Kidney epithelial cell (primary cell): ENCODE results near the gene SLC1A4. TPM values are rescaled to one million over a fixed set of nuclear protein-coding genes. Genes with fewer than 3 reads are reported as not detected.

ENCODE experiments used
- DNase-seq: peaks from one replicate; pipeline ENCODE4 v3.0.0-alpha.2; 2010; ENCODE audit warnings: low read depth
- H3K27me3 ChIP-seq: 2 replicates; pipeline ENCODE4 v1.6.0; 2011; ENCODE audit warnings: low read length; ENCODE audit not compliant: control insufficient read depth, insufficient read depth
- H3K36me3 ChIP-seq: 2 replicates; pipeline ENCODE4 v1.5.1; 2011; ENCODE audit warnings: low read length; ENCODE audit not compliant: control insufficient read depth, insufficient read depth
- H3K4me3 ChIP-seq: 2 replicates; pipeline ENCODE4 v1.5.1; 2011; ENCODE audit warnings: low read depth, mild to moderate bottlenecking, control low read depth, low read length
- total RNA-seq: library from RNA; depleted of rRNA; stranded (reverse); fragments of >200 nt; gene quantifications from 2 replicates; pipeline ENCODE4 v1.2.3, GENCODE V29; 2015
- TF ChIP-seq, protein P1 (sequence below): IDR thresholded peaks from 2 replicates; pipeline ENCODE4 v1.5.1; 2011; ENCODE audit warnings: mild to moderate bottlenecking, moderate library complexity, low read length, control low read depth, inconsistent platforms; ENCODE audit not compliant: insufficient read depth, poor library complexity, severe bottlenecking

Gene SLC1A4
- total RNA-seq, 1 donor from 2014 or later = 45.0 TPM

DNA sequence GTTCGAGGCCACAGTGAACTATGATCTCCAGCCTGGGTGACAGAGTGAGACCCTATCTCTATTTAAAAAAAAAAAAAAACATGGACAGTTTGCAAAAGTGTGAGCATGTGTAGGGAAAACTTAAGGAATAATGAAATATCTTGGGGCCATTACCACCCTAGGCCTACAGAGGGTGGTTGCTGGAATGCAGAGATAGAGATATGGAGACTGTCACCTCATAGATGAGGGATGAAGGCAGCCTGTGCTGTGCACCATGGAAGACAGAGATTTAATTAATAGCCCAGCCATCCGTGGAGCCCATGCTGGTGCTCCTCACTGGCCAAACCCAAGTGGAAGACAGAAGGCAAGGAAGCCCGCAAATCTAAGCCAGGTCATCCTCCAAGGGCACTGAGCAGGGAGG, 50.4 kb downstream of the SLC1A4 start:
- TF ChIP-seq, protein P1, sequence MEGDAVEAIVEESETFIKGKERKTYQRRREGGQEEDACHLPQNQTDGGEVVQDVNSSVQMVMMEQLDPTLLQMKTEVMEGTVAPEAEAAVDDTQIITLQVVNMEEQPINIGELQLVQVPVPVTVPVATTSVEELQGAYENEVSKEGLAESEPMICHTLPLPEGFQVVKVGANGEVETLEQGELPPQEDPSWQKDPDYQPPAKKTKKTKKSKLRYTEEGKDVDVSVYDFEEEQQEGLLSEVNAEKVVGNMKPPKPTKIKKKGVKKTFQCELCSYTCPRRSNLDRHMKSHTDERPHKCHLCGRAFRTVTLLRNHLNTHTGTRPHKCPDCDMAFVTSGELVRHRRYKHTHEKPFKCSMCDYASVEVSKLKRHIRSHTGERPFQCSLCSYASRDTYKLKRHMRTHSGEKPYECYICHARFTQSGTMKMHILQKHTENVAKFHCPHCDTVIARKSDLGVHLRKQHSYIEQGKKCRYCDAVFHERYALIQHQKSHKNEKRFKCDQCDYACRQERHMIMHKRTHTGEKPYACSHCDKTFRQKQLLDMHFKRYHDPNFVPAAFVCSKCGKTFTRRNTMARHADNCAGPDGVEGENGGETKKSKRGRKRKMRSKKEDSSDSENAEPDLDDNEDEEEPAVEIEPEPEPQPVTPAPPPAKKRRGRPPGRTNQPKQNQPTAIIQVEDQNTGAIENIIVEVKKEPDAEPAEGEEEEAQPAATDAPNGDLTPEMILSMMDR = no peak
- Histone ChIP-seq H3K4me3 (no peak overlapping the region), H3K36me3 (no peaks in the 10 kb centered on the region), H3K27me3 (no peaks in the 10 kb centered on the region)
- no peak for DNase-seq

DNA sequence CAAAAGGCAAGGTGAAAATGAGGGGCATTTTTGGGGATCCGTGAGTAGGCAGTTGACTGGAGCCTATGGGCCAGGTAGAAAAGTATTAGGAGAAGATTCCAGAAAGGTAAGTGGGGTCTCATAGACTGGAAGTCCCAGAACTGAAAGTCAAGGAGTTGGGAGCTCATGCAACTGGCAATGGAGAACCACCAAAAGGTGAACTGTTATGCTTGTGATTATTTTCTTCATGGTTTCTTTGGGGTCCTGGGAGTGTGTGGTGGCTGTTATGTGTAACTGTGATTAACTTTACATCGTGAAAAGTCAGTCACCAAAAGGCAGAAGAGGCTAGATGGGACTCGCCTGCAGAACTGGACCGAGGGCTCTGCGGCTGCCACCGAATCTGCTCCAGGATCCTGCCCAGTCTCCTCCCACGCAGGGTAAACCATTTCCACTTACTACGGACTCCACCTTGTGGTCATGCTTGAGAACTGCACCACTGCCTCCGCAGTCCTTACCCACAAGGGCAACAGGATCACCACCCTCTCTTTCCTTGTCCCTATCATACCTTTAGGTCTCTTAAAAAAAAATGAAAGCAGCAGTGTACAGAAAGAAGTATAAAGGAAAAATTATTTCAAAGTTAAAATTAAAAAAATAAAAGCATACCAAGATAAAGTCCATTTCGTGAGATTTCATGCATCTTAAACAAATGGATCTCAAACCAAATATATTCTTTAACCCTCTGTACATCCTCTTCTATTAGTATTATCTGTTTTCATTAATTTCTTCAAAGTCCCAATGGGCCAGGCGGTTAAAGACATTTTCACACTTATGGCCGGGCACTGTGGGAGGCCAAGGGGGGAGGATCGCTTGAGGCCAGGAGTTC, 51.4 kb downstream of the SLC1A4 start:
- no peak overlapping the region for H3K4me3 ChIP-seq
- no peak for DNase-seq
- no peaks in the 10 kb centered on the region for H3K27me3 ChIP-seq
- no peaks in the 10 kb centered on the region for H3K36me3 ChIP-seq
- TF ChIP-seq, protein P1 = peak; percentile 89

DNA sequence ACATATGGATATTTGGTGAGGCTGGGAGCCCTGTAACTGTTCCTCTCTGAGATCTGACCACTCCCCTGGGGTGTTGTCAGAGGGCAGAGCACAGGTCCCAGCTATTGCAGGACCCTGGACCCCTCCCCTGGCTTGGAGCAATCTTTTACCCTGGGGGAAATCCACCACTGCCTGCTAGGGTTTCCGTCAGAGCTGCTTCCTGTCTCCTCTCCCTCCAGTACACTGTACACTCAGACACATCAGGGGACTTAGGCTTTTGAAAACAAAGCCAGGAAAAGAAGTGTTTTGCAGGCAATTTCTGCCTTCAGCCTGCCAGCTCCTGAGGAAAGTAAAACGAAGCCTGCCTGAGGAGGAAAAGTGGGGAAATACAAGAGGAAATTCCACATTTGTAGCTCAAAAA, 53.8 kb downstream of the SLC1A4 start:
- TF ChIP-seq, protein P1 = no peak
- Histone ChIP-seq H3K27me3 (no peaks in the 10 kb centered on the region), H3K4me3 (no peak overlapping the region), H3K36me3 (no peaks in the 10 kb centered on the region)
- DNase-seq = no peak

DNA sequence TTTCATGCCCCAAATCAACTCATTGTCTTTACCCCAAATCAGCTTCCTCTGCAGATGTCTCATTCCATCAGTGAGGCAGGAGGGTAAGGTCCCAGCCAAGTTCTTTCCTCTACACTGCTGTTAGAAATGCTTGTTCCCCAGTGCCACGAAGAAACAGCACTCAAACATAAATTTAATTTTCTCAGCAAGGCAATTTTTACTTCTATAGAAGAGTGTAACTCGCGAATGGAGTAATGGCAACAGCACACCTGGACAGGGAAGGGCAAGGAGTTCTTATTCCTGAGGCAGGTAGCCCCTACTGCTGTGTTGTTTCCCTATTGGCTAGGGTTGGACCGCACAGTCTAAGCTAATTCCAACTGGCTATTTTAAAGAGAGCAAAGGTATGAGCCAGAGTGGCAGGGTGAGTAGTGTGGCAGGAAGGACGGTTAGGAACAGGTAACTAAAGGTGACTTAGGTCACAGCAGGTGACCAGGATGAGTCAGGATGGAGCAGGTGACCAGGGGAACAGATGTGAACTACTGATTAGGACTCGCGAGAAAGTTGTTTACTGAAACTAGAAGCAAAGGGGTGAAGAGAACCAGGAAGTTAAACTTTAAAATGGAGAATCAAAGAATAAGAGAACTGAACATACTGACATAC, 55.0 kb downstream of the SLC1A4 start:
- TF ChIP-seq, protein P1 = no peak
- Histone ChIP-seq H3K27me3 (no peaks in the 10 kb centered on the region), H3K4me3 (no peak overlapping the region), H3K36me3 (no peaks in the 10 kb centered on the region)
- DNase-seq = no peak

DNA sequence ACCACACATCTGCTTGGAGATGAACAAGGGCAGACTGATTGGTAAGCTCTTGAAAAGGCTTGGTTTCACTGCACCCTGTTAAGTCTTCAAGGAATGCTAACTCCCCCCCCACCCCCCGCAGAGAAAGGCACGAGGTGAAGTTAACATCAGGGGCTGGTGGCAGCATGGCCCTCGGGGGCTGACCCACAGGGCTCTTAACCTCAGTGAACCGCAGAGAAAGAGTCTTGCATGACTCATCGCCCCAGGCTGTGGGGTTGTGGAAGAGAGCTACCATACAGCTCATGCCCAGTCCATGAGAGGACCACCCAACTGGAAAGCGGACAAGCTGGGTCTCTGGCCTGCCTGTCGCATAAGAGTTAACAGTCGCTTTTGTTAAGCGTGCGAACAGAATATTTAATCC, 56.5 kb downstream of the SLC1A4 start:
- no peaks in the 10 kb centered on the region for H3K27me3 ChIP-seq
- H3K4me3 ChIP-seq = no peak overlapping the region
- H3K36me3 ChIP-seq = no peaks in the 10 kb centered on the region
- DNase-seq = peak; percentile 63
- TF ChIP-seq, protein P1 = no peak
